GM12801 (cell line): ENCODE measurements around the gene GATM.

ENCODE experiments used
- TF ChIP-seq, protein P1 (sequence below): IDR thresholded peaks from one replicate; pipeline ENCODE4 v1.5.1; 2011; ENCODE audit warnings: control low read depth; ENCODE audit not compliant: insufficient read length; ENCODE audit errors: extremely low read depth

GATM gene, protein sequence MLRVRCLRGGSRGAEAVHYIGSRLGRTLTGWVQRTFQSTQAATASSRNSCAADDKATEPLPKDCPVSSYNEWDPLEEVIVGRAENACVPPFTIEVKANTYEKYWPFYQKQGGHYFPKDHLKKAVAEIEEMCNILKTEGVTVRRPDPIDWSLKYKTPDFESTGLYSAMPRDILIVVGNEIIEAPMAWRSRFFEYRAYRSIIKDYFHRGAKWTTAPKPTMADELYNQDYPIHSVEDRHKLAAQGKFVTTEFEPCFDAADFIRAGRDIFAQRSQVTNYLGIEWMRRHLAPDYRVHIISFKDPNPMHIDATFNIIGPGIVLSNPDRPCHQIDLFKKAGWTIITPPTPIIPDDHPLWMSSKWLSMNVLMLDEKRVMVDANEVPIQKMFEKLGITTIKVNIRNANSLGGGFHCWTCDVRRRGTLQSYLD

DNA sequence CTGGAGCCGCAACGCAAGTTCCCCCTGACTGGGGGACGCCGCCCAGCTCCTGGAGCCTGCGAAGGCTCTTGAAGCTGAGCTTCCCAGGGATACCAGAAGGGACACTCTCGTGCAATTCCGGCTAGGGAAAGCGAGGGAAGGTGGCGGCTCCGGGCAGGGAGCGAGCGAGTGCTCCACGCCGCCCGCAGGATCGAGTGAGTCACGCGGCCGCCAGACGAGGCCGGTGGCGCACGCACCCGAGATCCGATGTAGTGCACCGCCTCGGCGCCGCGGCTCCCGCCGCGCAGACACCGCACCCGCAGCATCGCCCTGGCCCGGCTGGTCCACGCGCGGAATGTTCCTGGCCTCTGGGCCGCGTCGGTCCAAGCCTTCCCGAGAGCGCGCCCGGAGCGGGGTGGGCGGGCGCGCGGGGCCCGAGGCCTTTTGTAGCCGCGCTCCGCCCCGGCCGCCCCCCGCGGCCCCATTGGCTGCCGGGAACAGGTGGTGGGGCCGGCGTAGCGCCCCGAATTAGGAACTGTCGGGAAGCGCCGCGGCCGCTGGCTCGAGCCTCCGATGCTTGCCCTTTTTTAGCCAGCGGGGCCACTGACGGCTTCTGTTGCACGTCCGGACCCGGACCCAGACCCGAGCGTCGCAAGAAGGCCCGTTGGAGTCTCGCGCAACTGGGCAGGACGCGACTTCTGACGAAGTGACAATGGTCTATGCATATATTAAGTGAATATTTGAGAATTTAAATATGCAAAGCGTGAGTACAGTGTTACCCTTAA lies at the start of gene GATM:
Gene GATM (minus strand): TSS at position 396 of the 764 bp plus-strand sequence. CDS start 91 bp downstream, at position 305.
- TF ChIP-seq, protein P1, sequence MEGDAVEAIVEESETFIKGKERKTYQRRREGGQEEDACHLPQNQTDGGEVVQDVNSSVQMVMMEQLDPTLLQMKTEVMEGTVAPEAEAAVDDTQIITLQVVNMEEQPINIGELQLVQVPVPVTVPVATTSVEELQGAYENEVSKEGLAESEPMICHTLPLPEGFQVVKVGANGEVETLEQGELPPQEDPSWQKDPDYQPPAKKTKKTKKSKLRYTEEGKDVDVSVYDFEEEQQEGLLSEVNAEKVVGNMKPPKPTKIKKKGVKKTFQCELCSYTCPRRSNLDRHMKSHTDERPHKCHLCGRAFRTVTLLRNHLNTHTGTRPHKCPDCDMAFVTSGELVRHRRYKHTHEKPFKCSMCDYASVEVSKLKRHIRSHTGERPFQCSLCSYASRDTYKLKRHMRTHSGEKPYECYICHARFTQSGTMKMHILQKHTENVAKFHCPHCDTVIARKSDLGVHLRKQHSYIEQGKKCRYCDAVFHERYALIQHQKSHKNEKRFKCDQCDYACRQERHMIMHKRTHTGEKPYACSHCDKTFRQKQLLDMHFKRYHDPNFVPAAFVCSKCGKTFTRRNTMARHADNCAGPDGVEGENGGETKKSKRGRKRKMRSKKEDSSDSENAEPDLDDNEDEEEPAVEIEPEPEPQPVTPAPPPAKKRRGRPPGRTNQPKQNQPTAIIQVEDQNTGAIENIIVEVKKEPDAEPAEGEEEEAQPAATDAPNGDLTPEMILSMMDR: no peak

DNA sequence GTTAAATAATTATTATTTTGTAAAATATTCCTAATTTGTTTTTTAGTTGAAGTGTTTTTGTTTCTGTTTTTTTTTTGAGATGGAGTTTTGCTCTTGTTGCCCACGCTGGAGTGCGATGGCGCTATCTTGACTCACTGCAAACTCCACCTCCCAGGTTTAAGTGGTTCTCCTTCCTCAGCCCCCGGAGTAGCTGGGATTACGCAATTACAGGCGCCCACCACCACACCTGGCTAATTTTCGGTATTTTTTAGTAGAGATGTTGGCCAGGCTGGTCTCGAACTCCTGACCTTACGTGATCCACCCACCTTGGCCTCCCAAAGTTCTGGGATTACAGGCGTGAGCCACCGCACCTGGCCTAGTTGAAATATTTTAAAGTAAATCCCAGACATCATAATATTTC lies 48.7 kb upstream of the GATM start:
- TF ChIP-seq, protein P1: no peak

DNA sequence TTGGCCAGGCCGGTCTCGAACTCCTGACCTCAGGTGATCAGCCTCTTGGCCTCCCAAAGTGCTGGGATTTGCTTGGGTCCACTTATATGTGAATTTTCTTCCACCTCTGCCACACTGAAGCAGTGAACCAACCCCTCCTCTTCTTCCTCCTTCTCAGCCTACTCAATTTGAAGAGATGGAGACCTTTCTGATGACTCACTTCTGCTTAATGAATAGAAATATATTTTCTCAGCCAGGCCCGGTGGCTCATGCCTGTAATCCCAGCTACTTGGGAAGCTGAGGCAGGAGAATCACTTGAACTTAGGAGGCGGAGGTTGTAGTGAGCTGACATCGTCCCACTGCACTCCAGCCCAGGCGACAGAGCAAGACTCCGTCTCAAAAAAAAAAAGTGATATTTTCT lies 46.8 kb upstream of the GATM start:
- TF ChIP-seq, protein P1: no peak

DNA sequence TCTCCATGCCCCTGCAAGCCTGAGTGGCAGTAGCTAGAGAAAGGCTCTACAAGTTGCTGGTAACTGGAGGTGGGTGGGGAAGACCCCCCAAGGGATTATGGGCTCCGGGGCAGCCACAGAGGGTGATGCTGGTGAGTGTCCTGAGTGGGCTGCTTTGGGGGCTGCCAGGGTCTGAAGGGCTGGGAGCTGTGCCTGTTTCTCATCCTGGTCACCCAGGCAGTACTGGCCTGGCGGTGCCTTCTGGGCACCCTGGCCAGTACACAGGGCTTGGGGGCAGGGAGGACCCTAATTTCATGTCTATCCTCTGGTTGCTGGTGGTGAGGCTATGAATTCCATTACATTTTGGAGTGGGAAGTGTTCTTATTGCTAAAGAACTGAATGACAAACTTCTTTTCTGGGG lies 46.1 kb upstream of the GATM start:
- TF ChIP-seq, protein P1: no peak

DNA sequence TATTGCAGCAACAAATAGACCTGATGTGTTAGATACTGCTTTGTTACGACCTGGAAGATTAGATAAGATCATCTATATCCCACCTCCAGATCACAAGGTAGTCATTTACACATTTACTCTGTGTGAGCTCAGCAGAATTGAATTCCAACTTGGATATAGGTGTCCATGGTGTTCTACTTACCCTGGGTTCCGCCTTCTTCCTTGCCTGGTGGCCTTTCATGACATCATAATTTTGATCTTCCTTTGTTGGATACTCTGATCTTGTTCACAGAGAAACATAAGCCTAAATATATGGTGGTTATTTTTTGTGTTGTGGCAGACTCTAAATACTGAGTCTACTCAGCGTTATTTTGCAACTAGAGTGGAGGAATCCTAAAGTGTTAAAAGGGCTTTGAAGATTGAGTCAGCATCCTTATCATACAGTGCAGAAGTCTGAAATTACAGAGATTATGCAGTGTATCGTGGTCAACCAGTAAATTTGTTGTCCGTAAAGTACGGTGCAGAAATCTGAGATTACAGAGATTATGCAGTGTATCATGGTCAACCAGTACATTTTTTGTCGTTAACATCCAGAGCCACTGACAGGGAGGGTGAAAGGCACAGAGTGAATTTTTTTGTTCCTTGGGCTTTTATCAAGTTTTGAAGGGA lies 39.1 kb upstream of the GATM start:
- TF ChIP-seq, protein P1: no peak

DNA sequence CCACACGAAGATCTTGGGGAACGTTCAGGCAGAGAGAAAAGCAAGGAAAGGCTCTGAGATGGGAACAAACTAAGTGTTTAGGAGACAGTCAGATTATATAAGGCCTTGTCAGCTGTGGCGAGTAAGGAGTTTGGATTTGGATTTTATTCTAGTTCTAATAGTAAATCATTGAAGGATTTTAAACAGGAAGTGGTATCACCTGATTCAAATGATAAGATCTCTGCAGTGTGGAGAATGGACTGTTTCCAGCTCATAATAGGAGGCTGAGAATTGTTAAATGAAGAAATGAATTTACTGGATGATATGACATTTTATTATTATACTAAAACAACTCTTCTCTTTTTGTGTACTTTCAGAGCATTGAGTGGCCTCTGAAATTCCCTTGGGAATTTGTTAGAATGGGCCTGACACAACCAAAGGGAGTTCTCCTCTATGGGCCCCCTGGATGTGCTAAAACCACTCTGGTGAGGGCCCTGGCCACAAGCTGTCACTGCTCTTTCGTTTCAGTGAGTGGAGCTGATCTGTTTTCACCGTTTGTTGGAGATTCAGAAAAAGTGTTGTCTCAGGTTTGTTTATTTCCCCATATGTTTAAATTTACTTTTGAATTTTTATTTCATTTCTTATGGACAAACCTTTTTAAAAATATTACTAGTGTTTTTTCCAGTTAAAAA lies 36.0 kb upstream of the GATM start:
- TF ChIP-seq, protein P1: no peak

DNA sequence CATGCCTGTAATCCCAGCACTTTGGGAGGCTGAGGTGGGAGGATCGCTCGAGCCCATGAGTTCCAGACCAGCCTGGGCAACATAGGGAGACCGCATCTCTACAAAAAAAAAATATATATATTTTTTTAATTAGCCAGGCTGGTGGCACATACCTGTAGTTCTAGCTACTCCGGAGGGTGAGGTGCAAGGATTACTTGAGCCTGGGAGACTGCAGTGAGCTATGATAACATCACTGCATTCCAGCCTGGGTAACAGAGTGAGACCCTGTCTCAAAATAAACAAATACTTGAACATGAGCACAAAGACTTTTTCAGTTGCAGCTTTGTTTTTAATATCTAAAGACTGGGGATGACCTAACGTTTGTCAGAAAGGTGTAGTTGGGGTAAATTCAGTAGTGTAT lies 31.3 kb upstream of the GATM start:
- TF ChIP-seq, protein P1: no peak
